HG02623 (cell line): ENCODE results near the gene CHMP2A.
A peak's percentile ranks its signal among the peaks of the same experiment; 100 is the strongest.

Experiments
- ATAC-seq: cut with Tn5 transposase; IDR thresholded peaks from one replicate; pipeline ENCODE4 v1.9.1; 2021; ENCODE audit warnings: moderate library complexity; ENCODE audit not compliant: unreplicated experiment

The CHMP2A gene

DNA sequence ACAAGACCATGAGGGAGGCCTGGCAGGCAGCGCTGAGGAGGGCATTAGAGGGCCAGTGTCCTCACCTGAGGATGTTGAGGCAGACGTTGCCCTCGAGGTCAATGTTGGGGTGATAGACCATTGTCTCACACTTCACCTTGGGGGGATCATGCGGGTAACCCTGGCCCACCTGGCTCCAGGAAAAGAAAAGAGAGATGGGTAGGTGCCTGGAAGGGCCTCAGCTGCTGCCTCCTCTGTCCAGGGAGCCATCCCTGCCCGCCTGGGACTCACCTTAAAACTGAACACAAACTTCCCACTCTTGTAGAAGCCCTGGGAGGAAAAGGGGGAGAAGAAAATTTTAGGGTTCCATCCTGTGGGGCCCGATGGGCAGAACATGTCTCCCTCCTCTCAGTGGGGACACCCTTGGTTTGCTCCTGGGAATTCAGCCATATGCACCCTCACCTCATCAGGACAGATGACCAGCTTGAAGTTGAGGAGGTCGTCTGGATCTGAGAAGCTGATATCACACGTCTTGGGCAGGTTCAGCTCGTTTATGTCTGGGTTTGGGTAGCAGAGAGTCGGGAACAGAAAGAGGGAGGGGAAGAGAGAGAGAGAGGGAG, 1.8 kb upstream of the CHMP2A start:
- ATAC-seq = no peak

DNA sequence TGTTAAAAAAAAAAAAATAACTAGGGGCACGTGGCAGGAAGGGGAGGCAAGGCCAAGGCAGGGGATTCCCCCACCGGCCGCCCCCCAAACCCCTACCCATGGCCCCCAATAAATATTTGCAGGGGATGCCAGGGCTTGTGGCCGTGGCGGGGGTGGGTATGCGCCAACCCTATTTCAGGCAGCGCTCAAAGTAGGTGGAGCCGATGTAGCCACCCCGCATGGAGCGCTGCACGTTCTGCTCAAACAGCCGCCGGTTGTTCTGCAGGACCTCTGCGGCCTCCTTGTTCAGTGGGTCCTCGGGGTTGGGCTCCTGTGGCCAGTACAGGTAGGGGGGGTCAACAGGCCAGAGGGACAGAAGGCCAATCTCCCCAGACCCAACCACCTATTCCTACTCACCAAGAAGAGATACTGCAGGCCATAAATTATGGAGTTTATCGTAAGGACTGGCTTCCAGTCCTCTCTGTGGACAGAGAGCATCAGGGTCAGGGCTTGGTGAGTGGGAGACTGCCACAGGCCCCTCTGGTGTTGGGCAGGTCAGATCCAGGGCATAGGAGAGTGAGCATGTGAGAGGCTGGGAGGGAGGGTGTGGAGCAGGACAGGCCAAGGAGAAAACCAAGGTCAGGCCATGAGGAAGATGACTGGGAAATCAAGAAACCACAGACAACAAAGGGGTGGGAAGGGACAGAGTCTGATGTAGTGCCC, 1.2 kb upstream of the CHMP2A start:
- no peak for ATAC-seq

DNA sequence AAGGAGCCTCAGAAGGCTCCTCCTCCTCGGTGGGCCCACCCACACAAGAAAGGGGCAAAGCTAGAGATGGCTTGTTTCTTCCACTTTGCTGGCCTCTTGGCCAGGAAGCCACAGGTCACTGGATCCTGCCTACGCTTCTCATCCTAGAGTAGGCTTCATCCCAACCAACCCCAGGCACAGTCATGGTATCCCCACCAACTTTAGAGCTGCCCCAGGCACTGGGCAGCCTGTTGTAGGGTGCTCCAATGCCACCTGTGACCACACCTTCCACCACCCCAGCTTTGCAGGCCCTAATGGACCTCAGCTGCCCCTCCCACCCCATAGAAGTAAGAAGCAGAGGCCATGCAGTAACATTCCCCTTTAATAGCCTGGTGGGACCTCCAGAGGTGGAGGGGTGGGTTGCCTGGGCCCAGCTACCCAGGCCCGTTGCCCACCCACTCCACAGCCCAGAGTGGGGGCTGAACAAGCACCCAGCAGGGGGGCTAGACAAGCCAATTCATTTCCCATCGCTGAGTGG, 522 bp upstream of the CHMP2A start:
- no peak for ATAC-seq

DNA sequence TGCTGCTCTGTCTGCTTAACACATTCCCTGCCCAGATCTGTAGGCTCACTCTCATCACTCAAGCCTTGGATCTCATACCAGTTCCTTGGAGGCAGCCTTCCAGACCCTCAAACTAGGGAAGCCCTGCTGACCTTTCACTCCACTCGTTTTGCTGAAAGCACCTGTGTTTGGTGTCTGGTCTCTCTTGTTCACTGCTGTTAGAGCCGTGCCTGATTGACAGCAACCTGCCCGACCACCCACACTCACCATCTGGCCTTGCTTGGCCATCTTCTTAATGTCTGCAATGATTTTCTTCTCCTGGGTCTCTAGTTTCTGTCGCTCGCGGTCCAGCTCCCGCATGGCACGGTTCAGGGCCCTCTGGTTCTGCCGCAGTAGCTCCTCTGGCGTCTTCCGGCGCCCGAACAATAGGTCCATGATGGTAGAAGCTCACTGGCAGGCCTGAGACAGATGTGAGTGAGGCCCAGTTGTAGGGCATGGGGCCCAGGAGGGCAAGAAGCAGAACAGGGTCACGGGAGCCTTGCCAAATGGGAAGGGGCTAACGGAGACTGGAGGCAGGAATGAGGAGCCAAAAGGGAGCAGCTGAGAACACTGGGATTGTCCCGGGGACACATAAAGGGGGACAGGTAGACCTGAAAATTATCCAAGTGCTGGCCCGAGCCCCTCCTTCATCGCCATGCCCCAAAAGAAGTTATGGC, 959 bp downstream of the CHMP2A start:
- no peak for ATAC-seq

DNA sequence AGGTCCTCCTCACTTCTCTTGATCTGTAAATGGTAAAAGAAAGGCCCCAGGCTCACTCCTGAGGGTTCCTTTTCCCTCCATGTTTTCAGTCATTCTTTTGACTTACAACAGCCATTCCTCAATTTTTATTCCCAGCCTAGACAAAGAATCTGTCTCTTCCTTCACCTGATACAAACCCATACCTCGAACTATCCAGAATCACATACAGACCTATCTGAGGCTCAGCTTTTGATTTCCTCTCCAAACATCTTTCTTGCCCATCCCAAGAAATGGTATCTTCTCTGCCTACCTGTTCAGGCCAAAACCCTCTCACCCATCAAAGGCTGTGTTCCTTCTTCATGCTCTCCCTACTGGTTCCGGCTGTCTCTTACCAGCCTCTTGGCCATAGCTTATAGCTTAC, 2.2 kb downstream of the CHMP2A start:
- ATAC-seq = no peak

GRCh38 chr19:58551577-58552471, 3.1 kb downstream of the CHMP2A start:
- no peak for ATAC-seq

DNA sequence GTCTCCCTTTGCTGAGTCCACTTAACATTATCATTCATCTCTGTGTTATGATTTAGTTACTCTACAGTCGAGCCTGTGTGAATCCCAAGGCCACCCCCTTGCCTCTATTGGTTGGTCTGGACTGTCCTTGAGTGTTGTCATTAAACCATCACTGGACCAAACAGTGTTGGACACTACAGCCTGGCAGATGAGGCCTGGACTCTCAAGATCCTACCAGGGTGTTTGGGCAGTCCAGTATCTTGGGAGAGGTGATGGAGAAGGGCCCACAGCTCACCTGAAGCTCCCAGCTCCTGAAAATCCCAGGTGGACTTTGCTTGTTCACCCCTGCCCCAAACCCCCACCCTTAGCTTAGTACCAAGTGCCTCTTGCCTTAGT, 3.8 kb downstream of the CHMP2A start:
- ATAC-seq = no peak

DNA sequence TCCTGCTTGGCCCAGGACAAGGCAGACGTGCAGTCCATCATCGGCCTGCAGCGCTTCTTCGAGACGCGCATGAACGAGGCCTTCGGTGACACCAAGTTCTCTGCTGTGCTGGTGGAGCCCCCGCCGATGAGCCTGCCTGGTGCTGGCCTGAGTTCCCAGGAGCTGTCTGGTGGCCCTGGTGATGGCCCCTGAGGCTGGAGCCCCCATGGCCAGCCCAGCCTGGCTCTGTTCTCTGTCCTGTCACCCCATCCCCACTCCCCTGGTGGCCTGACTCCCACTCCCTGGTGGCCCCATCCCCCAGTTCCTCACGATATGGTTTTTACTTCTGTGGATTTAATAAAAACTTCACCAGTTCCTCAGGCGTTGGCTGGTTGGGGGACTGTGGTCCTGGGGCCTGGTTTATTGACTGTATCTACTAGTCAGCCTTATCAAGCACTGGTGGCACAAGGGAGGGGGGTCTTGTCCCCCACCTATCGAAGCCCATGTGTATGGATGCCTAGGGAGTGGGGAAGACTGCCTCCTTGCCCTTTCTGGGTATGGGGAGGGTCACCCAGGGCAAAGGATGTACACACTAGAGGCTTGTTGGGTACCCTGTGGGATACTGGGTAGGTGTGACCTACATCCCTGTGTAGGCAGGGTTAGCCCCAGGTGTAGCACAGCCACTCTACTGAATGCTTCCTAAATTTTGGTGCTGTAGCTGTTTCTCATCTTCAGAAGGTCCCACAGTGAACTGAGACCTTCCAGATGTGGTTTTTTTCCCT, 4.4 kb downstream of the CHMP2A start:
- ATAC-seq = no peak

- no peak for ATAC-seq
Observed at GRCh38 chr19:58549664-58550361, 5.1 kb downstream of the CHMP2A start.

- ATAC-seq = no peak
Observed at GRCh38 chr19:58548859-58549663, 5.8 kb downstream of the CHMP2A start.

GRCh38 chr19:58547323-58548312, 7.3 kb downstream of the CHMP2A start:
- ATAC-seq = no peak

DNA sequence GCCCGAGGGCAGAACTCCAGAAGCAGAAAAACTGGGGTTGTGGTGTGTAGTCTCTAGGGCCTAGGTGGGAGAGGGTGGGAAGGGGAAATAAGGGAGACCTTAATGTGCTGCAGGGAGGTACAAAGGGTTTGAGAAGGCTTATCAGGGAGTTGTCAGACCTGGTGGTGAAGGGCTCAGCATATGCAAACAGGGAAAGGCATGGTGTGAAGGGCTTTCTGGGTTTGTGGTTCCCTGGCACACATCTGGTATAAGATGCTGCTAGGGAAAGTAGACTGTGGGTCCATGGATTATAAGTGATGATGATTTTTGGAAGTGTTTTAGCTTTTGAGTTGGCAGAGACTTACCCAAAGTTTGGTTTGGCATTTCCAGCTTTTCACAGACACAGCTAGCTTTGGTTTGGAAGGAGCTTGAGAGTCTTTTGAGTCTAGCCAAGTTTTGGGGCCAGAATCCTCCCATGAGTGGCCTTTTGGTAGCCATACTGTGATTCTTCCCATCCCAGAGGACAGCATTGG, 8.8 kb downstream of the CHMP2A start:
- no peak for ATAC-seq

- ATAC-seq = no peak
Observed at GRCh38 chr19:58545286-58546018, 9.5 kb downstream of the CHMP2A start.

GRCh38 chr19:58544591-58545285, 10.2 kb downstream of the CHMP2A start:
- peak; percentile 49 for ATAC-seq

- ATAC-seq = peak; percentile 78
Observed at GRCh38 chr19:58543826-58544590, 10.9 kb downstream of the CHMP2A start, which contains the start of gene TRIM28. Gene TRIM28, plus strand, starts transcription at chr19:58544064. Its CDS starts 694 bp downstream, at chr19:58544758.
